GM12872 (cell line): ENCODE data around the gene AATK.

Experiments
- CTCF ChIP-seq: IDR thresholded peaks from 3 replicates; pipeline ENCODE4 v1.5.1; 2011; ENCODE audit warnings: low read depth, mild to moderate bottlenecking, low read length, moderate library complexity; ENCODE audit not compliant: insufficient read depth

AATK gene, protein sequence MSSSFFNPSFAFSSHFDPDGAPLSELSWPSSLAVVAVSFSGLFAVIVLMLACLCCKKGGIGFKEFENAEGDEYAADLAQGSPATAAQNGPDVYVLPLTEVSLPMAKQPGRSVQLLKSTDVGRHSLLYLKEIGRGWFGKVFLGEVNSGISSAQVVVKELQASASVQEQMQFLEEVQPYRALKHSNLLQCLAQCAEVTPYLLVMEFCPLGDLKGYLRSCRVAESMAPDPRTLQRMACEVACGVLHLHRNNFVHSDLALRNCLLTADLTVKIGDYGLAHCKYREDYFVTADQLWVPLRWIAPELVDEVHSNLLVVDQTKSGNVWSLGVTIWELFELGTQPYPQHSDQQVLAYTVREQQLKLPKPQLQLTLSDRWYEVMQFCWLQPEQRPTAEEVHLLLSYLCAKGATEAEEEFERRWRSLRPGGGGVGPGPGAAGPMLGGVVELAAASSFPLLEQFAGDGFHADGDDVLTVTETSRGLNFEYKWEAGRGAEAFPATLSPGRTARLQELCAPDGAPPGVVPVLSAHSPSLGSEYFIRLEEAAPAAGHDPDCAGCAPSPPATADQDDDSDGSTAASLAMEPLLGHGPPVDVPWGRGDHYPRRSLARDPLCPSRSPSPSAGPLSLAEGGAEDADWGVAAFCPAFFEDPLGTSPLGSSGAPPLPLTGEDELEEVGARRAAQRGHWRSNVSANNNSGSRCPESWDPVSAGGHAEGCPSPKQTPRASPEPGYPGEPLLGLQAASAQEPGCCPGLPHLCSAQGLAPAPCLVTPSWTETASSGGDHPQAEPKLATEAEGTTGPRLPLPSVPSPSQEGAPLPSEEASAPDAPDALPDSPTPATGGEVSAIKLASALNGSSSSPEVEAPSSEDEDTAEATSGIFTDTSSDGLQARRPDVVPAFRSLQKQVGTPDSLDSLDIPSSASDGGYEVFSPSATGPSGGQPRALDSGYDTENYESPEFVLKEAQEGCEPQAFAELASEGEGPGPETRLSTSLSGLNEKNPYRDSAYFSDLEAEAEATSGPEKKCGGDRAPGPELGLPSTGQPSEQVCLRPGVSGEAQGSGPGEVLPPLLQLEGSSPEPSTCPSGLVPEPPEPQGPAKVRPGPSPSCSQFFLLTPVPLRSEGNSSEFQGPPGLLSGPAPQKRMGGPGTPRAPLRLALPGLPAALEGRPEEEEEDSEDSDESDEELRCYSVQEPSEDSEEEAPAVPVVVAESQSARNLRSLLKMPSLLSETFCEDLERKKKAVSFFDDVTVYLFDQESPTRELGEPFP (N-terminal part only)

GRCh38 chr17:81166033-81166492 is at the start of gene AATK:
Gene AATK (minus strand): TSS chr17:81166221. CDS start chr17:81165992, 229 bp downstream.
- no peak for TF ChIP-seq CTCF

DNA sequence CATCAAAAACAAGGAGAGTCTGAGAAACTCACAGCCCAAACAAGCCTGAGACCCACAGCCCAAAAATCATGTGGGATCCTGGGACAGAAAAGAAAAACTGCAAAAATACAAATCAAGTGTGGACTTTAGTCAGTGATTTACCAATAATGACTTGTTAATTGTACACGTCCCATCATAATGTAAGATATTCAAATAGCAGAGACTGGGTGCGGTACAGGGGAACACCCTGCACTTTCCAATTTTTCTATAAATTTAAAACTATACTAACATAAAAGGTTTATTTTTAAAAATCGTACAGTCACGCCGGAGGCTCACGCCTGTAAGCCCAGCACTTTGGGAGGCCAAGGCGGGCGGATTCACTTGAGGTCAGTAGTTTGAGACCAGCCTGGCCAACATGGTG is 48.0 kb upstream of the AATK start:
- no peak for TF ChIP-seq CTCF

GRCh38 chr17:81212365-81212764 is 46.3 kb upstream of the AATK start:
- TF ChIP-seq CTCF, result no peak

DNA sequence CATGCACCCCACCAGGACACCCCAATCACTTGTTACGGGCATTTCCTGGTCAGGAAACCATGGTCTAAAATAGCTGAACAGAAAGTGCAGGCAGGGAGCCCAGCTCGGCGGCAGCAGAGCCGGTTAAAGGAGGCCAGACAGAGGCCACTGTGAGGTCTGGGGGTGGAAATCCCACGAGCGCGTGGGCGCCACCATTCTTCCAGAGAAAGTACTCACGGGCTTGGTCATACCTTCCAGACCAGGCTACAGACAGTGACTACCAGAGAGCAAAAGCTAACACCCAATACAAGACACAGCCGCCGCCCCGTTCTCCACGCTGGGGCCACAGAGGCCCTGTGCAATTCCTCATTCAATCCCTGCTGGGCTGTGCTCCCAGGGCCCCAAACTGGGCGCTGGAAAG is 44.8 kb upstream of the AATK start:
- TF ChIP-seq CTCF, result no peak

DNA sequence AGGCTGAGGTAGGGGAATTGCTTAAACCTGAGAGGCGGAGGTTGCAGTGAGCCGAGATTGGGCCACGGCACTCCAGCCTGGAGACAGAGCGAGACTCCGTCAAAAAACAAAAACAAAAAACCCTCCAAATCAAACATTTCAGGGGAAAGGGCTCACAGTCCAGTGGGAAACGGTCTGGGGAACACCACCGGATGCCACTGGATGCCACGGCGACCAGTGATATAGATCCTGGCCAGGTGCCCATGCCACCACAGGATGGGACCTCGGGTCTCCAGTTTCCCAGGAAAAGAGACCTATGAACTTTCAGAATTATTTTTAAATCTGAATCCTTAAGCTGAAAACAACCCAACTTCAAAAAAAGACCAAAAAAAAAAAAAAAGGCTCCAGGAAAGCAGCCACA is 44.4 kb upstream of the AATK start:
- TF ChIP-seq CTCF, result no peak

GRCh38 chr17:81209141-81209540 is 43.1 kb upstream of the AATK start:
- TF ChIP-seq CTCF, result no peak
